Endothelial cell of umbilical vein (primary cell): ENCODE data around the gene KRT77. TPM values are rescaled to one million over a fixed set of nuclear protein-coding genes. Genes with fewer than 3 reads are reported as not detected.

Experiments used
- BruUV-seq: library from RNA; stranded (reverse); fragments of 400-500 nt; replicated peaks from 2 replicates; lab custom pipeline; 2021; lab: Mats Ljungman, UMichigan
- CTCF ChIA-PET: fragments of 300-600, 350-600 bp; sonication (Branson Sonifier 250); formaldehyde crosslinking; loops from one replicate; lab custom pipeline; 2021; ENCODE audit warnings: antibody characterized with exemption, inconsistent platforms; lab: Charles Lee
- POLR2A ChIA-PET: fragments of 300-600, 350-600 bp; sonication (Branson Sonifier 250); formaldehyde crosslinking; loops from one replicate; lab custom pipeline; 2021; ENCODE audit warnings: antibody characterized with exemption, inconsistent platforms; lab: Charles Lee
- DNase-seq: peaks from one replicate; pipeline ENCODE4 v3.0.0-alpha.2; 2011; ENCODE audit warnings: low read depth, low spot score
- FAIRE-seq: peaks from 2 replicates; lab custom pipeline; 2011; peaks lifted over from hg19 to GRCh38; lab: Jason Lieb, UNC
- H2AFZ ChIP-seq: 2 replicates; pipeline ENCODE4 v1.6.0; 2012; ENCODE audit warnings: low read depth, low read length, control low read depth, inconsistent platforms
- H3K27ac ChIP-seq: 2 replicates; pipeline ENCODE4 v1.5.1; 2011; ENCODE audit warnings: low read depth, mild to moderate bottlenecking, control low read depth, low read length, moderate library complexity; ENCODE audit not compliant: insufficient read depth
- H3K27me3 ChIP-seq, 2 experiments: 2 replicates each; pipeline versions ENCODE4 v1.6.0 to v1.6.1; 2011; ENCODE audit warnings: low read length in 2 of 2, mixed read lengths in 1 of 2; ENCODE audit not compliant: control insufficient read depth in 2 of 2, insufficient read depth in 2 of 2
- H3K36me3 ChIP-seq, 2 experiments: 2 replicates in 1 of 2; 3 replicates in 1 of 2; pipeline ENCODE4 v1.5.1; 2011; ENCODE audit warnings: low read length in 2 of 2, mild to moderate bottlenecking in 1 of 2, moderate library complexity in 1 of 2; ENCODE audit not compliant: control insufficient read depth in 2 of 2, insufficient read depth in 2 of 2; ENCODE audit errors: extremely low read depth in 1 of 2
- H3K4me1 ChIP-seq: 3 replicates; pipeline ENCODE4 v1.5.1; 2011; ENCODE audit warnings: mild to moderate bottlenecking, low read length; ENCODE audit not compliant: control insufficient read depth, insufficient read depth; ENCODE audit errors: extremely low read depth
- H3K4me2 ChIP-seq: 2 replicates; pipeline ENCODE4 v1.6.1; 2011; ENCODE audit warnings: low read length, control low read depth, mixed read lengths; ENCODE audit not compliant: insufficient read depth
- H3K4me3 ChIP-seq, 3 experiments: fragments of 200-600 bp in 1 of 3; sonication (generic), shearing (Covaris generic) in 1 of 3; replicated peaks in 1 of 3; 2 replicates each; pipeline ENCODE4 v1.5.1; 2011 to 2016; ENCODE audit warnings: control low read depth in 3 of 3, low read length in 3 of 3, mild to moderate bottlenecking in 2 of 3, inconsistent platforms in 1 of 3, low read depth in 1 of 3, moderate library complexity in 1 of 3; ENCODE audit not compliant: insufficient read depth in 1 of 3
- H3K79me2 ChIP-seq: 2 replicates; pipeline ENCODE4 v1.6.0; 2012; ENCODE audit warnings: low read length, inconsistent platforms; ENCODE audit not compliant: control insufficient read depth, insufficient read depth
- H3K9ac ChIP-seq: replicated peaks from 2 replicates; pipeline ENCODE3; 2011; ENCODE audit warnings: low read length, control low read depth; ENCODE audit not compliant: insufficient read depth; ENCODE audit errors: extremely low read depth
- H3K9me1 ChIP-seq: replicated peaks from 3 replicates; pipeline ENCODE4 v1.6.0; 2011; ENCODE audit warnings: mild to moderate bottlenecking, low read length; ENCODE audit not compliant: control insufficient read depth, insufficient read depth; ENCODE audit errors: extremely low read depth
- H3K9me3 ChIP-seq: replicated peaks from 2 replicates; pipeline ENCODE4 v1.5.1; 2012; ENCODE audit warnings: low read length, inconsistent platforms; ENCODE audit not compliant: control insufficient read depth, insufficient read depth
- H4K20me1 ChIP-seq: replicated peaks from 2 replicates; pipeline ENCODE3; 2011; ENCODE audit warnings: mild to moderate bottlenecking, low read length; ENCODE audit not compliant: control insufficient read depth, insufficient read depth; ENCODE audit errors: extremely low read depth
- EZH2 ChIP-seq: IDR thresholded peaks from 2 replicates; pipeline ENCODE4 v1.6.1; 2012; ENCODE audit warnings: borderline replicate concordance, low read depth, mild to moderate bottlenecking, moderate library complexity, low read length, inconsistent platforms; ENCODE audit not compliant: severe bottlenecking
- GATA2 ChIP-seq: IDR thresholded peaks from 2 replicates; pipeline ENCODE4 v1.7.0; 2011; ENCODE audit warnings: low read depth, mild to moderate bottlenecking, moderate library complexity, mixed read lengths, low read length; ENCODE audit not compliant: insufficient read length, insufficient read depth
- JUN ChIP-seq: IDR thresholded peaks from 2 replicates; pipeline ENCODE4 v1.6.1; 2011; ENCODE audit warnings: borderline replicate concordance, low read depth; ENCODE audit not compliant: insufficient read length, insufficient read depth
- MAX ChIP-seq: IDR thresholded peaks from 2 replicates; pipeline ENCODE4 v1.6.1; 2011; ENCODE audit not compliant: insufficient read depth, insufficient read length
- MYC ChIP-seq: IDR thresholded peaks from one replicate; pipeline ENCODE4 v1.6.1; 2011; ENCODE audit warnings: mild to moderate bottlenecking, low read depth, low read length
- POLR2A ChIP-seq: IDR thresholded peaks from 2 replicates; pipeline ENCODE4 v1.6.1; 2012; ENCODE audit warnings: low read depth, mild to moderate bottlenecking, control low read depth, low read length
- POLR2AphosphoS5 ChIP-seq: IDR thresholded peaks from 2 replicates; pipeline ENCODE4 v1.6.1; 2012; ENCODE audit warnings: low read depth, mild to moderate bottlenecking, control low read depth, low read length, moderate library complexity; ENCODE audit not compliant: insufficient read depth
- dilution Hi-C: fragments of 300-500 bp; cut with MboI; formaldehyde crosslinking; loops from one replicate; pipeline ENCODE4 v1.15.0; 2019; ENCODE audit warnings: low sequenced_read_pairs; ENCODE audit not compliant: extremely low pct_ligation_motif_present
- intact Hi-C: fragments of 100-400 bp; cut with micrococcal nuclease; formaldehyde crosslinking; loops from one replicate; pipeline ENCODE4 v1.10.0; 2022
- polyA plus RNA-seq, 4 experiments: library from polyadenylated mRNA; depleted of rRNA in 3 of 4; stranded (reverse) in 3 of 4; unstranded in 1 of 4; fragments of >200 nt; gene quantifications; 2 replicates each; pipeline versions ENCODE4 v1.2.1 to v1.2.3, GENCODE V29; 2011 to 2012; ENCODE audit warnings: missing spikeins in 1 of 4
- total RNA-seq: library from RNA; stranded (reverse); gene quantifications from 2 replicates; pipeline ENCODE4 v1.2.3, GENCODE V29; 2021
- TF ChIP-seq, protein P1 (sequence below), 2 donors: IDR thresholded peaks; 1 replicate in 1 of 2; 2 replicates in 1 of 2; pipeline ENCODE4 v1.5.1; 2011; ENCODE audit warnings: low read length in 2 of 2, mild to moderate bottlenecking in 2 of 2, moderate library complexity in 2 of 2, control low read depth in 1 of 2, inconsistent platforms in 1 of 2, low read depth in 1 of 2; ENCODE audit not compliant: insufficient read depth in 1 of 2; ENCODE audit errors: extremely low read depth in 1 of 2

Gene KRT77
- total and polyA plus RNA-seq, 2 donors (not counting 3 experiments of a cell fraction or from before 2014, with no cell fraction given): not detected

DNA sequence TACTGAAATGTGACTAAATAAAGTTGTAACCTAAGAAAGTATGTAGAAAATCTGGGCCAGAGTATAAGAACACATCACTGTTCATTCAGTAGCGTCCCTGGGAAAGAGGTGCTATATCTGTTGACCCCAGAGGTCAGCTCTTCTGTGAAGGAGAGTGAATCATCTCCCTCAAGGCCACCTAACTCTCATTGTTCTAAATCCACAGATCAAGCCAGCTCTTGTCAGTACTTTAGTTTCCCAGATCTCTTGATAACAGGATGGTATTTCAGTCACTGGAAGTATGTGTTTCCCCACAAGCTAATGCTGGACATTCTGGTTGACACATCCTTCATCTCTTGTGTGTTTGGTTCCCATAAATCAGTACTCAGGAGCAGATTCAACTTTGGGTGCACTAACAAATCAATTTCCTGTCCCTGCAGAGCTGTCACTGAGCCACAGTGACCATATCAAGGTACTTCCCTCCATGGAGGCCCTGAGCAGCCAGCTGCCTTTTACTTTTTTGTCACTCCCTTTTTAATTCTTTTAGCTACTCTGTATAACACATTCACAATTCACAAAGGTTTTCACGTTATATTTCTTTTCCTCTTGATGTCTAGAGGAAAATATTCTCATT, 30.9 kb downstream of the KRT77 start:
- FAIRE-seq: no peak
- H3K36me3 ChIP-seq: no peaks in the 10 kb centered on the region
- TF ChIP-seq, protein P1, sequence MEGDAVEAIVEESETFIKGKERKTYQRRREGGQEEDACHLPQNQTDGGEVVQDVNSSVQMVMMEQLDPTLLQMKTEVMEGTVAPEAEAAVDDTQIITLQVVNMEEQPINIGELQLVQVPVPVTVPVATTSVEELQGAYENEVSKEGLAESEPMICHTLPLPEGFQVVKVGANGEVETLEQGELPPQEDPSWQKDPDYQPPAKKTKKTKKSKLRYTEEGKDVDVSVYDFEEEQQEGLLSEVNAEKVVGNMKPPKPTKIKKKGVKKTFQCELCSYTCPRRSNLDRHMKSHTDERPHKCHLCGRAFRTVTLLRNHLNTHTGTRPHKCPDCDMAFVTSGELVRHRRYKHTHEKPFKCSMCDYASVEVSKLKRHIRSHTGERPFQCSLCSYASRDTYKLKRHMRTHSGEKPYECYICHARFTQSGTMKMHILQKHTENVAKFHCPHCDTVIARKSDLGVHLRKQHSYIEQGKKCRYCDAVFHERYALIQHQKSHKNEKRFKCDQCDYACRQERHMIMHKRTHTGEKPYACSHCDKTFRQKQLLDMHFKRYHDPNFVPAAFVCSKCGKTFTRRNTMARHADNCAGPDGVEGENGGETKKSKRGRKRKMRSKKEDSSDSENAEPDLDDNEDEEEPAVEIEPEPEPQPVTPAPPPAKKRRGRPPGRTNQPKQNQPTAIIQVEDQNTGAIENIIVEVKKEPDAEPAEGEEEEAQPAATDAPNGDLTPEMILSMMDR (IDR thresholded peaks at IDR 0.05; ENCODE audit: extremely low read depth in 1 of 2, insufficient read depth in 1 of 2, low read depth in 1 of 2, low read length in 2 of 2): no peak
- TF ChIP-seq POLR2A (no peak), MYC (no peak), POLR2AphosphoS5 (no peak), GATA2 (no peak), EZH2 (no peak), JUN (no peak), MAX (no peak)
- H3K4me2 ChIP-seq: no peak overlapping the region
- BruUV-seq: no TSS peak
- peaks cover 0 to 3% of the 10 kb centered on the region in 2 experiments for H3K27me3 ChIP-seq
- H2AFZ ChIP-seq: no peak overlapping the region
- no peaks in the 10 kb centered on the region for H3K79me2 ChIP-seq
- DNase-seq: no peak
- ChIA-PET CTCF (interaction anchor here (1.5 to 1.9 kb wide), 2 partner anchors 15 to 193 kb away, joined by 3 to 4 read pairs; no protein-coding TSS in a partner anchor), POLR2A (no interaction called here)
- H3K9me1 ChIP-seq: no peaks in the 10 kb centered on the region
- dilution Hi-C loops (no loop called here), intact Hi-C loops (no loop called here)
- H3K4me3 ChIP-seq: no peak overlapping the region
- H3K9ac ChIP-seq: no peak overlapping the region
- no peak overlapping the region for H3K27ac ChIP-seq
- no peaks in the 10 kb centered on the region for H4K20me1 ChIP-seq
- no peaks in the 10 kb centered on the region for H3K4me1 ChIP-seq
- no peaks in the 10 kb centered on the region for H3K9me3 ChIP-seq
